Cardiac muscle cell (in vitro differentiated cells and primary cell): ENCODE data around the gene GASK1B. TPM values are rescaled to one million over a fixed set of nuclear protein-coding genes. Genes with fewer than 3 reads are reported as not detected.

Experiments used
- DNase-seq, 2 donors: peaks; one replicate each; pipeline versions ENCODE4 v3.0.0 to v3.0.0-alpha.2; 2010 to 2017; ENCODE audit warnings: low read depth in 1 of 2, low spot score in 1 of 2
- H3K27ac ChIP-seq: fragments of 200-600 bp; sonication (generic); 2 replicates; pipeline ENCODE4 v1.5.1; 2016
- H3K27me3 ChIP-seq: fragments of 200-600 bp; sonication (generic); 2 replicates; pipeline ENCODE4 v1.6.0; 2016; ENCODE audit warnings: control low read depth
- H3K36me3 ChIP-seq: fragments of 200-600 bp; sonication (generic); 2 replicates; pipeline ENCODE4 v1.5.1; 2016; ENCODE audit warnings: control low read depth
- H3K4me1 ChIP-seq: fragments of 200-600 bp; sonication (generic); 2 replicates; pipeline ENCODE4 v1.8.1; 2017; ENCODE audit warnings: low read depth, mild to moderate bottlenecking, mixed run types
- H3K4me3 ChIP-seq: fragments of 200-600 bp; sonication (generic); 2 replicates; pipeline ENCODE4 v1.5.1; 2016; ENCODE audit warnings: mild to moderate bottlenecking
- H3K9me3 ChIP-seq: fragments of 200-600 bp; sonication (generic); 2 replicates; pipeline ENCODE4 v1.5.1; 2017; ENCODE audit warnings: low read depth, mild to moderate bottlenecking, control low read depth
- polyA plus RNA-seq: library from polyadenylated mRNA; unstranded; fragments of >200 nt; fragmentation: Nextera tagmentation; extraction: Ambion mirVana; gene quantifications from 2 replicates; pipeline ENCODE4 v1.2.1, GENCODE V29; 2016
- total RNA-seq: library from RNA; depleted of rRNA; stranded (reverse); fragments of >200 nt; gene quantifications from 2 replicates; pipeline ENCODE4 v1.2.3, GENCODE V29; 2016
- TF ChIP-seq, protein P1 (sequence below): IDR thresholded peaks from 2 replicates; pipeline ENCODE4 v1.5.1; 2012; ENCODE audit warnings: low read depth, mild to moderate bottlenecking, low read length

The GASK1B gene
- total RNA-seq (17.3 and 19.1 TPM in 2 replicates), polyA plus RNA-seq (5.7 and 8.5 TPM in 2 replicates)

DNA sequence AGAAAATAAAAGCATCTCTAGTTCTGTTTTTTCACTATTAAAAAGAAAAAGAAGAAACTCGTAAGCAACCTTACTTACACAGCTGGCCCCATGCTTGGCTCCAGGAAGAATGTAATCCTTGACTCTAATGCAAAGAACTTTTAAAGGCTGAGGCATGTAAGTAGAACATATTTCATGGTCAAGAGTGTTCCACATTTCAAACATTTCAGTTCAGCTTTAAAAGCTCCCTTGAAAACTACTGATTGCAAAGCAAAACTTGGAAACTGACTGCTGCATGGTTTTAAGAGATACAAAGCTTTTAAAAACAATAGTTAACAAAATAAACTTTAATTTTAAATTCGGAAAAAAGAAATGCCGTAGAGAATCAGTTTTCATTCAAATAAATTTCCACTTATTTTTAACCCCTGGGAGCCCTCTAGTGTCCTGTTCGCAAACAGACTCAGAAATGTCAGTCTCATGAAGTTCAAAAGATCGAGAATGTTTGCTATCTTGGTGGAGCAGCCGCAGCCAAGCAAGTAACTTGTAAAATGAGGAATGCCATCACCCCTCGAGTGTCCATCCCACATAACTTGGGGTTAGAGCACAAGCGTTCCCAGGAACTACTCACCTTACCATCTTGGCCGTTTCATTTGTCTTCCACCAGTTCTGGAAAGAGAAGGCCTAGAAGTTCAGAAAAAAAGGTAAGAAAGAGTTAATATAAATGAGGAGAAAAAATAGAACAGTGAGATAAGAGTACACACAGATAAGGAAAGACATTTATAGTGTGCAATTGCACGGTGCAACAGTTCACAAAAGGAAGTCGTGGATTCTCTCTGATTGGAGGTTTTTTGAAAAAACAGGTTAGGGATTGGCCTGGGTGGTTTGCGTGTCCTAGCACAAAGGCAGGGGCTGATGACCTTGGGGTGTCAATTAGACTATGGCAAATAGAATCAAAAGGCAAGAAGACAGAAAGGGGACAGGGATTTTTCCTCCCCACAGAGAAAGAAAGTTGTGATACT lies at the start of gene GASK1B:
Gene GASK1B (minus strand): TSS at position 765 of the 998 bp plus-strand sequence. CDS start 1,650 bp downstream, outside the sequence.
- H3K27me3 ChIP-seq = no peaks in the 10 kb centered on the region
- no peaks in the 10 kb centered on the region for H3K36me3 ChIP-seq
- DNase-seq = peak; percentile 64 to 86
- TF ChIP-seq, protein P1, sequence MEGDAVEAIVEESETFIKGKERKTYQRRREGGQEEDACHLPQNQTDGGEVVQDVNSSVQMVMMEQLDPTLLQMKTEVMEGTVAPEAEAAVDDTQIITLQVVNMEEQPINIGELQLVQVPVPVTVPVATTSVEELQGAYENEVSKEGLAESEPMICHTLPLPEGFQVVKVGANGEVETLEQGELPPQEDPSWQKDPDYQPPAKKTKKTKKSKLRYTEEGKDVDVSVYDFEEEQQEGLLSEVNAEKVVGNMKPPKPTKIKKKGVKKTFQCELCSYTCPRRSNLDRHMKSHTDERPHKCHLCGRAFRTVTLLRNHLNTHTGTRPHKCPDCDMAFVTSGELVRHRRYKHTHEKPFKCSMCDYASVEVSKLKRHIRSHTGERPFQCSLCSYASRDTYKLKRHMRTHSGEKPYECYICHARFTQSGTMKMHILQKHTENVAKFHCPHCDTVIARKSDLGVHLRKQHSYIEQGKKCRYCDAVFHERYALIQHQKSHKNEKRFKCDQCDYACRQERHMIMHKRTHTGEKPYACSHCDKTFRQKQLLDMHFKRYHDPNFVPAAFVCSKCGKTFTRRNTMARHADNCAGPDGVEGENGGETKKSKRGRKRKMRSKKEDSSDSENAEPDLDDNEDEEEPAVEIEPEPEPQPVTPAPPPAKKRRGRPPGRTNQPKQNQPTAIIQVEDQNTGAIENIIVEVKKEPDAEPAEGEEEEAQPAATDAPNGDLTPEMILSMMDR = peak; percentile 70
- no peaks in the 10 kb centered on the region for H3K9me3 ChIP-seq
- peaks cover 34% of the 10 kb centered on the region for H3K4me1 ChIP-seq
- H3K4me3 ChIP-seq = peak within 1 kb of the TSS; percentile 25
- peak within 1 kb of the TSS; percentile 88 for H3K27ac ChIP-seq

DNA sequence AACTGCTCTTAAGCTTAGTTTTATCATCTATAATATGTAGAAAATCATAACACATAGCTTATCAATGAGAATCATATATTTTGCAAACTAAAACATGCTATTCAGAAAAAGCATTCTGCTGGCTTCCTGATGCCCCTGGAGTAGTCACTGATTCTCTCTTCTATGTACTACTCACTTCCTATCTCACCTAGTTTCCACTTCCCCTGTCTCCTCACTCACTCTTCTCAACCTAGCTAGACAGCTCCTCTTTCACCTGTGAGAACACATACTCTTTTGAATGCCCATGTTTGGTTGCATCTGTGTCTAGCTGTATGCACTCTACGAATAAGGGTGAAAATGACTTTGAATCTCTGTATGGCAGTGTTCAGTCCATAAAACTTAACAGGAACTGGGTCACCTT lies 46.8 kb upstream of the GASK1B start:
- no peaks in the 10 kb centered on the region for H3K36me3 ChIP-seq
- peaks cover 19% of the 10 kb centered on the region for H3K4me1 ChIP-seq
- H3K4me3 ChIP-seq = no peak overlapping the region
- TF ChIP-seq, protein P1 = no peak
- H3K9me3 ChIP-seq = no peaks in the 10 kb centered on the region
- no peak for DNase-seq
- H3K27ac ChIP-seq = no peak overlapping the region
- no peaks in the 10 kb centered on the region for H3K27me3 ChIP-seq

DNA sequence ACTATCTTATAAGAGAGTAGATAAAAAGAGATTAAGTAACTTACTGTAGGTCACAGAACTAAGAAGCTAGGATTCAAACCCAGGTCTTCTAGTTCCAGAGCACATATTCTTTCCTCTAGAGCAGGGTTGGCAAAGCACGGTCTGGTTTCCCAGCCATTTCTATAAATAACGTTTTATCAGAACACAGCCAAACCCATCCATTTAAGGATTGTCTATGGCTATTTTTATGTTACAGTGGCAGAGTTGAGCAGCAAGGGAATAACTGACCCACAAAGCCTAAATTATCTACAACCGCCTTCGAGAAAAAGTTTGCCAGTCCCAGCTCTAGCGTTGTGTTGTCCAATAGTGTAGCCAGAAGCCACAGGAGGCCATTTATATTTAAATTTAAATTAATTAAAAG lies 44.9 kb upstream of the GASK1B start:
- peak overlapping the region; percentile 56 for H3K27ac ChIP-seq
- no peaks in the 10 kb centered on the region for H3K9me3 ChIP-seq
- TF ChIP-seq, protein P1 = no peak
- no peak overlapping the region for H3K4me3 ChIP-seq
- H3K27me3 ChIP-seq = no peaks in the 10 kb centered on the region
- H3K36me3 ChIP-seq = peaks cover 4% of the 10 kb centered on the region
- peaks cover 19% of the 10 kb centered on the region for H3K4me1 ChIP-seq
- peak in 1 of 2 donors; percentile 4 for DNase-seq

DNA sequence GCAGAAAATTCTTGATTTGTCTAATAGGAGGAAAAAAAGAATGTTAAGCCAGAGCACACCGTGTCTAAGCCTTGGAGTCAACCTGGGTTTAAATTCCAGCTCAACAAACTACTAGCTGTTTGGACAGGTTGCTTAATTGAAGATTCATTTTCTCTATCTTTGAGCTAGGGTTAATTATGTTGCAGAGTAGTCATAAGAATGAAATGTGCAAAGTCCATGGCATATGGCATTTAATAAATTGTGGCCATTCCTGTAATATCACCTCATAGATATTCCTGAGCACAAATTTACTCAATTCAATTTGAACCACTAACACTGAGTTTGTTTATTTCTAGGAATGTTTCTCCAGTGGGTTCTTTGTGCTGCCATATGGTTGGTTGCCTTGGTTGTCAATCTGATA lies 42.0 kb upstream of the GASK1B start:
- no peaks in the 10 kb centered on the region for H3K9me3 ChIP-seq
- H3K36me3 ChIP-seq = peaks cover 4% of the 10 kb centered on the region
- no peak for DNase-seq
- no peak overlapping the region for H3K27ac ChIP-seq
- TF ChIP-seq, protein P1 = no peak
- no peak overlapping the region for H3K4me3 ChIP-seq
- no peaks in the 10 kb centered on the region for H3K27me3 ChIP-seq
- H3K4me1 ChIP-seq = peaks cover 32% of the 10 kb centered on the region

DNA sequence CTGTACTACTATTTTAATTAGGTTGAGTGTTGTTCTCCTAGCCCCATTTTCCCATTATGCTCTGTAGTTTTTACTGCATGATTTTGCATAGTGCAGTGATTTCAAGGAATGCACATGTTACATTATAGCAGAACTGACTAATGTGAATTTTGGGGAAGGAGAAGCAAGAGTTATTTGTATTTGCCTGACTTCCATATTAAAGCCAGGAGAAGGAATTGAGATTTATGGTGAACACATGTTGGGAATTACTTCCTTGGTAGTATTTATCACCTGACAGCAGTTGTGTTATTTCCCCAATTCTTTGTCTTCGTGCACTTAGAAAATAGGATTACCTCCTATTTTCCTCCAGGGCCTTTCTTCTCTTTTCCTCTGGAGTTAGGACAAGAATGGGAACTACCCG lies 40.6 kb upstream of the GASK1B start:
- no peak overlapping the region for H3K27ac ChIP-seq
- H3K4me1 ChIP-seq = peaks cover 32% of the 10 kb centered on the region
- TF ChIP-seq, protein P1 = no peak
- H3K4me3 ChIP-seq = no peak overlapping the region
- no peak for DNase-seq
- H3K36me3 ChIP-seq = peaks cover 4% of the 10 kb centered on the region
- no peaks in the 10 kb centered on the region for H3K27me3 ChIP-seq
- no peaks in the 10 kb centered on the region for H3K9me3 ChIP-seq
